ENCODE data around the gene ARRDC4.
A peak's percentile ranks its signal among the peaks of the same experiment; 100 is the strongest.

Gene ARRDC4, protein sequence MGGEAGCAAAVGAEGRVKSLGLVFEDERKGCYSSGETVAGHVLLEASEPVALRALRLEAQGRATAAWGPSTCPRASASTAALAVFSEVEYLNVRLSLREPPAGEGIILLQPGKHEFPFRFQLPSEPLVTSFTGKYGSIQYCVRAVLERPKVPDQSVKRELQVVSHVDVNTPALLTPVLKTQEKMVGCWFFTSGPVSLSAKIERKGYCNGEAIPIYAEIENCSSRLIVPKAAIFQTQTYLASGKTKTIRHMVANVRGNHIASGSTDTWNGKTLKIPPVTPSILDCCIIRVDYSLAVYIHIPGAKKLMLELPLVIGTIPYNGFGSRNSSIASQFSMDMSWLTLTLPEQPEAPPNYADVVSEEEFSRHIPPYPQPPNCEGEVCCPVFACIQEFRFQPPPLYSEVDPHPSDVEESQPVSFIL

DNA sequence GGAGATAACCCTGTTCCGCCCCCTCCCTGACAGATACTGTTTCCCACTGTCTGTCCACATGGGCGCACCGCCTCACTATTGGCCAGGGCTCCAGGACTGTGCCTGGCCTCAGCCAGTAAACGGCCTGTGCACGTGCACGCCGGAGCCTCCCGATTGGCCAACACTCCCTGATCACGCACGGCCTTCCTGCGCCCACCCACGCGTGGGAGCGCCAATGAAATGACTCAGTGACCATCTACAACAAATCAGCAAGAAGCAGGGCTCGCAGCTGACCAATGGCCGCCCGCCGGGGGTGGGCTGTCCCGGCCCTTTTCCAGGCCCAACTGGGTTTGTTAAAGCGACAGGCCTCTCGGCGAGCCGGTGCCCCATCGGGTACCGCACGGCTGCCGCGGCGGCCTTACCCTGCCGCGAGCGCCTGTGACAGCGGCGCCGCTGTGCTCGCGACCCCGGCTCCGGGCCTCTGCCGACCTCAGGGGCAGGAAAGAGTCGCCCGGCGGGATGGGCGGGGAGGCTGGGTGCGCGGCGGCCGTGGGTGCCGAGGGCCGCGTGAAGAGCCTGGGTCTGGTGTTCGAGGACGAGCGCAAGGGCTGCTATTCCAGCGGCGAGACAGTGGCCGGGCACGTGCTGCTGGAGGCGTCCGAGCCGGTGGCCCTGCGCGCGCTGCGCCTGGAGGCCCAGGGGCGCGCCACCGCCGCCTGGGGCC, at the start of gene ARRDC4:
Gene ARRDC4 (plus strand): TSS at position 340 of the 703 bp plus-strand sequence. CDS start 159 bp downstream, at position 499.
- peak; percentile 99 for DNase-seq

DNA sequence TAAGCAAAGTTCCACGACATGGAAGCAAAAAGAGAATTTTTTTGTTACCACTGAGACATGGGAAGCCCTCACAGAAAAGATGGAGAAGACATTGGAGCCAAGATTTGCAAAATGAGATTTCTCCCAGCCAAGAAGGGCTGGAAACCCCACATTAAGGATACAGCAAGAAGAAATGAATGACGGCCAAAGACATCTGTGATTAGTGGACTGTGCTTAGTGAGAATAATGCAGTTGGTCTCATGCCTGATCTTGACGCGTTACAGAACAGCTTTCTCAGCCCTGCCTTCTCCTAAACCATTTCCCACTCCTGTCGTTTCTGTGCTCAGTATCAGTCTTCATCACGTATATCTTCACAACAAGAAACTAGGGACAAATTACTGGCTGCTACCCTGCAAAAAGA, 45.8 kb upstream of the ARRDC4 start:
- DNase-seq = no peak

DNA sequence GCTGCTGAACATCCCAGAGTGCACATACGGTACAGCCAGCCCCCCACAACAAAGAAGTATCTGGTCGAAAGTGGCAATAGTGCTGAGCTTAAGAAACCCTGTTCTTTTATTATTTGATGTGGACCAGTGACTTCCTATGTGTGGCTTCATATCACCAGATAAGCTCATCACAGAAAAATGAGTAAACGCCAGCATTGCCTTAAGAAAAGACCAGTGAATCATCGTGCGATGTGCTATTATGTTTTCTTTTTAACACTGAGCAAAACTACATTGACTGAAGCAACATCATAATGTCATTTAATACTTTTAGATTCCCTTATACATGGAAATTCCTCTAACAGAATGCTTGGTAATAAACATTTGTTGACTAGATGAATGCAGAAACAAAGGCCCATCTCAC, 45.2 kb upstream of the ARRDC4 start:
- DNase-seq = no peak

DNA sequence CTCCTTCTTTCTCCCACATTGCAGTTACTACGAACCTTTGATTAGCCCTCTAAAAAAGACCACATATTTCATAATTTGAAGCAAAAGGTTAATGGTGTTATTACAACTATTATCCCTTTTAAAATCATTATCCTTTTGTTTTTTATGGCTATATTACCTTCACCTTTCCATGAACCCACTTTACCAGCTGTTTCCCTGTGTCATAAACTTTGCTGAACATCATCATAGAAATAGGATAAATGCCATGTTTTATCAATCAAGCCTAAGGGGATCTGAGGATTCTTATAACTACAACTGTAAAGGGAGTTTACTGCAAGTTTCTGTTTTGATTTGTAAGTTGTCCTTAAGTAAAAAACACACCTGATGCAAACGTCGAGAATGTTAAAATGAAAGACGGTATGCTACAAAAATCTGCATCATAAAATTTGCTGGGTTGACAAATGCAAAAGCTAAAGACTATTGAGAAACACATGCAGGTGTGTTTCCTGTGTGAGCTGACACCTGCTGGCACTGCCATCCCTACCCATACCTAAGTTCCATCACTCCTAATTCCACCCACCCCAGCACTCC, 39.1 kb upstream of the ARRDC4 start:
- DNase-seq = no peak

DNA sequence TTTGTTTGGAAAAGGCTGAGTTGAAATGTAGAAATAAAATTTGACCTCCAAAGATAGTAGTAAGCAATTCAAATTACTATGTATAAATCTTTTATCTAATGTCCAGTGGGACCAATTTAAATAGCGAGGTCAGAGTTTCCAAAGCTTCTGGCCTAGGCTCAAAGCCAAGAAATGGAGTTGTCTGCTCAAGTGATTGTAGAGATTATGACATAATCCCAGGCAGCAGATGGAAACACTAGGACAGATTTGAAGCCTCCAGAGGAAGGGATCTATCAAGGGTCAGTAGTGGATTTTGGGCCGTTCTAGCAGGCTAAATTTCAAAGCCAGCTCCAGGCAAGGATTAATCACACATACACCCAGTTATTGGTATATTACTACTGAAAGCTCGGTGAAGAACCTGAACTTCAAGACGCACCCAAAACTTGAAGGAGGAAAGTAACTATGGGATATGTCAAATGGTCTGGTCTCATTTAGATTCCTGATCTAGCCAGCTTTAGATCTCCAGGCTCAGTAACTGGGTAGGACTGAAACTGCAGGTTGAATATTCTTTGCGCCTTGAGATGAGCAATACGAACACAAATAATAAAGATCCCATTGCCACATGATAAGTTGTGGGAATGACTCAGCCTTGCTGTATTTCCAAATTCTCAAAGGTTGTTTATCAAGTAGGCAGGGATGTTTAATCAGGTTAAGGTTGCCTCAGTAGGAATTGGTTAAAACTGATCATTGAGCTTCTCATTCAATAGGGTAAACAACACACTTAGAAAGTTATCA, 30.9 kb upstream of the ARRDC4 start:
- no peak for DNase-seq

DNA sequence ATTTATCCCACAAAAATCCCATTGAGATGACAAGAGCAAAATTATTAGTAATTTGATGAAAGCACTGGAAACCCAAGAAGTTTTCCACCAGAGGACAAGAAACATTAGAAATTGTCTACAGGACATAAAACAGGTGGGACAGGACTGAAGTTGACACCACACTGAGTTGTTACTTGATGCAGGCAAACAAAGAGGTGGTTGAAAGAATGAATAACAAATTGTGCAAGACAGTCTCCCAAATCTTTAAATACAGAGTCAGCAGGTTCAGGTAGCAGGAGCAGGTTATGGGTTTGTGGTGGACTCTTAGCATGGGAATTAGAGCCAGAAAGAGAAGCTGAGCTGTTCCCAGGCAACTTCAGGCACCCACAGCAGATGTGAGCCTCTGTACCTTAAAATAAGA, 30.3 kb upstream of the ARRDC4 start:
- DNase-seq = no peak

DNA sequence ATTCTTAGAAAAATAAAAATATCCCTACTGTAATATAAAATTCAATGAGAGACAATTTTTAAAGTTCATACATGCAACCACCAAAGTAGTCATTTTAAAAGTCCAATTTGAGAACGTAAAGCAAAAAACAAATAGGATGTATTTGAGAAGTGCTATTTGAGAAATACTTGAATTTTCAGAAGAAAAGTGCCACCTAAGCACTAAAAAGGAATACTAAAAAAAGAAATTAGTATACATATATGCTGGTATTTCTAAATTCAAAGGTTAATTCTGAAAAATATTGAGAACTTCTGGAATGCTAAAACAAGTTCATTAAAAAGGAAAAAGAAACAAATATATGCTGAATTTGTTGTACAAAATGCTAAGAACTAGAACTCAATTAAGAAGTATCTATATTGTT, 29.2 kb upstream of the ARRDC4 start:
- DNase-seq = no peak

DNA sequence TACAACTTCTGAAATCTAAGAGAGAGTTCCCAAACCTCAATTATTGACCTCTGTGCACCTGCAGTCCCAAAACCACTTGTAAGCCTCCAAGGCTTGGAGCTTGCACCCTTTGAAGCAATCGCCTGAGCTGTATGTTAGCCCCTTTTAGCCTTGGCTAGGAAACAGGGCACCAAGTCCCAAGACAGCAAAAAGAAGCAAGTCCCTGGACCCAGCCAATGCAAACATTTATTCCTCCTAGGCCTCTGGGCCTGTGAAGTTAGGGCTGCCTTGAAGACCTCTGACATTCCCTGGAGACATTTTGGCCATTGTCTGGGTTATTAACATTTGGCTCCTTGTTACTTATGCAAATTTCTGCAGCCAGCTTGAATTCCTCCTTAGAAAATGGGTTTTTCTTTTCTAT, 26.9 kb upstream of the ARRDC4 start:
- no peak for DNase-seq

DNA sequence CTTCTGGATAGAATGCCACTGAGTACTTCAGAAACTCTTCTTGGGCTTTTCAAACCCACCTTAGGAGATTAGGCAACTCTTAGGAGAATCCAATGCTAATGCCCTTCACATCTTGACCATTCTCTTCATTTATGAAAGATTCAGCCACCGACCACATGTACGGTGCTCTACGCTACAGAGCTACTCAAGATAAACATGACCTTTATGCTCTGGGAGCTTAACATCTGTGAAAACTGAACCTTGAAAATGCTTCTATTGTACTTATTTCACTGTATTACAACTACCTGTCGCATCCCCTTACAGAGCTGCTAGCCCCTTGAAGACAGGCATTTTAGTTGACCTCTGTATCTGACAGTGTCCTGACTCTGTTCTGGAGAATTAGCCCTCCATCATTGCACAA, 19.5 kb upstream of the ARRDC4 start:
- no peak for DNase-seq

DNA sequence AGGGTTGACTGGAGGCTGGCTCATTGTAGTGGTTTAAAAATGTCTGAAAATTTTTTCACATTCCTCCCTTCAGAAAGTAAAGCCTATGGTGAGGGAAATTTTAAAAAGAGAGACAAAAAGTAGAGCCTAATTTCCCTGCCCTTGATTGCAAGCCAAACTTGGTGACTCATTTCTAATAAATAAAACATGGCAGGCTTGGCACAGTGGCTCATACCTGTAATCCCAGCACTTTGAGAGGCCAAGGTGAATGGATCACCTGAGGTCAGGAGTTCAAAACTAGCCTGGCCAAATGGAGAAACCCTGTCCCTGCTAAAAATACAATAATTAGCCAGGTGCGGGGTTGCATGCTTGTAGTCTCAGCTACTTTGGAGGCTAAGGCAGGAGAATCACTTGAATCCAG, 18.9 kb upstream of the ARRDC4 start:
- no peak for DNase-seq

DNA sequence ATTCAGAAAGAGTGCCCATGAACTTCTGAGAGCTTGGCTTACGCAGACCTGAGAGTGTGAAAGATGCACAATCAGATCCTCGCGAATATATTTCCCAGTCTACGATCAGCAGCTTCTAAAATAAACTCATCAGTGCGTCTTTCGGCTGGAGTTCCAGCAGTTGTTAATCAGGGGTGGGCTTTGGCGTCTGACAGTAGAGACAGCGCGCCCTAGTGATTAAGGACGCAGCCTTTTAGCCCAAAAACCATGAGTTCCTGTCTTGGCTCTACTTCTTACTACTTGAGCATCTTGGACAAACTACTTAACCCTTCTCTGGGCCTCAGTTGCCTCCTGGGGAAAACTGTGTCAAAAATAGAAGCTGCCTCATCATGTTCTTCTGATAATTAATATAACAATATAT, 15.8 kb upstream of the ARRDC4 start:
- no peak for DNase-seq

DNA sequence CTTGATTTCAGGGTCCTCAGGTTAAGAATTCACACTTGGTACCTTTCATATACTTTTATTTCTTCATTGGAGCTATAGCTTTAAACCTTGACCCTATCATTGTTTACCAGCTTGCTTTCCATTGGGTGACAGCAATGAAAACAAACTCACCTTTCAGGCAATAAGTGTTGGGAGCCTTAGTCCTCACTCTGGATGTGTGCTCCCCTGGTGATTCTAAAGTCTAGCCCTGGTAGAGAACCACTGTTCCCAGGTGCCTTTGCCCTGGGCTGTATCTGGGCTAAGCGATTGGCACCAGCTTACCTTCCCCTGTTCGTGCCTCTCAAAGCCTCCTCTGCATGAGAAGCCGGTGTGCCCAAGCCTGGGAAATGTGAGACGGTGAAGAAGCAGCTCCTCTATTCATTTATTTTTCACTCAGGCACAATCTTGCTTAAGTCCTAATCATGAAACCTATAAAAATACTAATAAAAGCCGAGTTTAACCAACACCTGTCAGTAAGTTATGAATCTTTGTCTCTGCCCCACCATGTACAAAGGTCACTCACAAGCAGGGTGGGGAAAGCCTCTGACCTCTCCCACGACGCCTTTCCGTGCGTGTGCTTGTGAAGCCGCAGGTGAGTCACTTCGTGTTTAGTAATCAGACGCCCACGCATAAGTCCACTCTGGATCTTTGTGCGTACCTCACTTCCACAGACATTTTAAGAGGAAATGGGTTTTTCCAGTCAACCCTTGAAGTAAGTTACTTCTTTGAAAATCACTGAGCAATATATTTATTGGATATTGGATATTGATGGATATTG, 12.8 kb upstream of the ARRDC4 start:
- DNase-seq = no peak

DNA sequence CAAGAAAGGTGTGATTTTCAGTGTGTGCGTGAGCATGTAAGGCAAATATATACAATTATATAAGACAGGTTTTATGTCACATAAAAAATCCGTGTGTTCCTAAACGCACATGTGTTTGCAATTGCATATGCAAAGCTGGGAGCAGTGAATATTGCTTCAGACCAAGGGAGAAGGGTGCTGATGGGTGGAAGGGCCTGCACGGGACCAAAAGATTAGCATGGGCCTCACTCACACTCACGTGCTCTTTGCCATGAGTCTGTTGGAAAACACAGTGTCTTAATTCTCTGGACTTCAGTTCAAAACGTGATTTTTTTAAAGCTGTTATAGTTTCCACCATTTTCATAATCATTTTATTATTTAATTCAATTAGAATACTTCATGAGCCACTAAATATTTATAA, 7.2 kb upstream of the ARRDC4 start:
- no peak for DNase-seq

DNA sequence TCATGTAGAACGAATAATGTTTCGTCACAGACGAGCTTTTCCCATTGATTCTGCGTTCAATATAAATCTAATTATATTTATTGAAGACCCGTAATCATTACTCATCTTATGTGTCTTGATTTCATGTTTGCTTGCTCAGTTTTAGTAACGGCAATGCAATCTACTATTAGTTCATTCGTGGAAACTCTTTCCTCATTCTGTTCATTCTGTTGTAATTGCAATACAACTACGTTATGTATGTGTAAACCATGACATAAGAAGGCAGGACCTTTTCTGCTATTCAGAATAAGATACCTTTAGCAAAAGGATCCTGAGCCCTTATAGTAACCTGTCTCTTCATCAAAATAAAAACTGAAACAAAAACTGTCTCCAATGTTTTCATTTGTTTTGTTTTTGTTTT, 6.8 kb upstream of the ARRDC4 start:
- no peak for DNase-seq

DNA sequence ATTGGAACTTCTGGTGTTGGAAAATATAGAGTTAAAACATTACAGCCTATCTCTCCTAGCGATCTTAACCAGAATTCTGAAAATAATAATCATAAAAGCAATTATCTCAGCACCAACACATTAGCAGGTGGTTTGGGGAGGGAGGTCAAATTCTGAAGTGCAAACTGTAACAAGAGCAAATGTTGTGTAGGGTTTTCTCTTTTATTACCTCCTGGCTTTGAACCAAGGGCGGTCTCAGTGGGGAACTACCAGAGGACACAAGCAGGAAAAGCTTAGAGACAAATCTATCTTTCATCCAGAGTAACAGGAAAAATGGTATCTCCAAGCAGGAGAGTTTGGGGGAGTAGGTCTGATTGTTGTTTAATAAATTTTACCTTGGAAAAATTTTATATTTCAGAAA, 5.5 kb upstream of the ARRDC4 start:
- DNase-seq = no peak

DNA sequence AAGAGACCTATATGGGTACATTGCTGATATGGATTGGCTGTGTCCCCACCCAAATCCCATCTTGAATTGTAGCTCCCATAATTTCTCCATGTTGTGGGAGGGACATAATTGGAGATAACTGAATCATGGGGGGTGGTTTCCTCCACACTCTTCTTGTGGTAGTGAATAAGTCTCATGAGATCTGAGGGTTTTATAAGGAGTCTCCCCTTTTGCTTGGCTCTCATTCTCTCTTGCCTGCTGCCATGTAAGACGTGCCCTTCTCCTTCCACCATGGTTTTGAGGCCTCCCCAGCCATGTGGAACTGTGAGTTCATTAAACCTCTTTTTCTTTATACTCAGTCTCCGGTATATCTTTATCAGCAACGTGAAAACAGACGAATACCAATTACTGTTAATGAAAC, 5.0 kb upstream of the ARRDC4 start:
- DNase-seq = no peak

DNA sequence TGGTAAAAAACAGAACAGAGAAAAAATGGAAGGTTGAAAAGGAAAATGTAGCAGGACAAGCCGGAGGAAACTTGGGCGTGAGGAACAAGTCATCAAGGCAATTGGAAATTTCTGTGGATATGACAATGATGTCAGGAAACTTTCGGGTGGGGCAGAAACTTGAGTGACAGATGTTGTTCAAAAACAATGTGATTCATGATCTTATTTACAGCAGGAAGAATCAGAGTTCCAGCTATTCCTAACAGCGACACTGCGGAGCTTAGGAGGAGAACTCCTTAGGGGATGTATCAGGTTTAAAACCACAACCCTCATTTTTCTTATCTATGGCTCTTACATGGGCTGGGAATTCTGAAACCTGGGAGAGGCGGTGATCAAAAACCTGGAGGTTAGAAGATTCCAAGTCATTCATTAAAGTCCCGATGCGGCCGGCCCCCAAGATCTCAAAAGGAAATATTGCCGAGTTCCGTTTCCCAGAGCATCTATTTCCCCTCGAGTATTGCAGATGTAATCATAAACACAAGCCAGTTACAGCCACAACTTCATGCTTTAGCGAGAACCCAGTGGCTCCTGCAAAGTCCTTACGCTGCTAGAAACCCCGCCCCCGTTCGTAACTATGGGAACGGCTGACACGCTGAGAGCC, 659 bp upstream of the ARRDC4 start:
- DNase-seq = no peak

DNA sequence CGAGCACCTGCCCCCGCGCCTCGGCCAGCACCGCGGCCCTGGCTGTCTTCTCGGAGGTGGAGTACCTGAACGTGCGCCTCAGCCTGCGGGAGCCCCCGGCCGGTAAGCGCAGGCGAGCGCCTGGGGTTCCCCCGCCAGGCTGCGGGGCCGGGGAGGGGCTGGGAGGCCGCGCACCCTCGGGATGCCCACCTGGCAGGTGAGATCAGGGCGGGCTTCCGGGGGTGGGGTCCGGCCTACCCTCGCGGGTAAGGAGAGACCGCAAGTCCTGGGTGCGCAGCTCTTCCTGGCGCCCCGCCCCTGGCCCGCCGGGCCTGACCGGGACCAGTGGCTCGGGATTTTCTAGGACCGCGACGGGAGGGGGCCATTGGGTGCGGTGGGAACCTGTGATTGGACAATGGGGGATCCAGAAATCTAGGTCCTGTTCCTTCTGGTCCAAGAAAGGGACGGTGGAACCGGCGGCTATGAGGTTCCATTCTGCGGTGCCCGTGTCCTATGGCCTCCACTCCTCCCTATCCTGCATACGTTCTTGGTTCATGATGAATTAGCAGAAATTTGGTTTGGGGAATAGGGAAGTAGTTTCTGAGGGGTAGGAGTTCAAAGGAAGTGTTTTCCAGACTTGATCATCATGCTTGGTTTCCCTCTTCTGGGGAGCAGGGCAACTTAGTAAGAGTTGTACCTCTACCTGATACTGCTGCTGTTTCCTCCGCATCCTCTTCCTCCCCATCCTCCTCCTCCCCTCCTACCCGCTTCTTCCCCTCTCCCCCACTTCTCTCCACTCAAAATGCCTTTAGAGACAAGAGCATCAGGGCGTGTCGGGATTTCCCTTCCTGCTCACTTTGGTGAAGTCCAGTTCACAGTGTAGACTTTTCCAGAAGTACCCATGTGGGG, 808 bp downstream of the ARRDC4 start:
- DNase-seq = peak in 1 of 2 experiments; percentile 5

DNA sequence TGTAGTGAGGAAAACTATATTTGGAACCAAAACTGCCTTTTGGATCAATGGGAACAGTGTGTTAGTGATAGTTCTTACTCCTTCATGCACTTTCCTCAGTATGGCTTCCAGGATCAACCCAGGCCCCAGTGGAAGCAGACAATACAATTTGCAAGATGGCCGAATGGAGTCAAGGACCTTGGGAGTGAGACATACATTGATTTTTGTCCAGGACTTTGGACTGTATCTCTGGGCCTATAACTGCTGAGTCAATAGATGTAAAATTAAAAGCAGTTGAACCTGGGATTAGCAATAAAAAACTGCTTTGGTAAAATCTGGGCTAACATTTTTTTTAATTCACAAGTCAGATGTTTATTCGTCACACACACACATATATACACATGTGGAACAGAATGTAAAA, 1.8 kb downstream of the ARRDC4 start:
- no peak for DNase-seq

DNA sequence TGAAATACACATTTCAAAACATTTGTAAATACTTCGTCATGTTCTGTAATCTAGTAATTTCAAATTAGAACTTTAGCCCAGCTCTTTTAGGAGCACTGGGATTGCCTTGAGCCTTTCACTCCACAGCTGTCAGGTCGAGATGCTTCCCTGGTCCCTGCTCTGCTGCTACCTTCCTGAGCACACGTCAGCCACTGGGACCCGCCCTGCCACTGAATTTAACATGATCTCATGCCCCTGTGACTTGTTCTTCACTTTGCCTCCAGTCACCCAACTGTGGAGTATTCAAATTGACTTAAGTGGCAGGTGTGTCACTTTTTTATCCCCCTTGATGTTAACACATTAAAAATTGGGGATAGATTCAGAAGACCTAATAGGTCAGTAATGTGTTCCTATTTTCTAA, 3.3 kb downstream of the ARRDC4 start:
- DNase-seq = no peak

DNA sequence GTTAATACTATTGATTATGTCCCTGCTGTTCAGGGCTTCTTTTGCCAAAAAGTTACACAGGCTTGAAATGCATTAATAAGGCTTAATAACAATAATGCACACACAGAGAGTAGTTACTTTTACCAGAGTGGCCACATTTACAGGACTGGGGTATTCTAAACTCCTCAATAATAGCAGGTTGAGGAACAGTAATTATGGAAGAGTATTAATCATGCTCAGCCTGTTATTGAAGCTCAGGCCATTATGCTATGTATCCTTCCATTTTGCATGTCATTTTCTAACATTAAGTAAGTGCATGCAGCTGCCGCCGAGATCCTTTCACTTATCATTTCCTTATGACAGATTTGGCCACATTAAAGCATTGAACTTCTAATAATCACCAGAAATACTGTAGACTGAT, 5.7 kb downstream of the ARRDC4 start:
- DNase-seq = no peak

Measured in NCI-H187 (cell line).